GM12891 (cell line): Measurements from ENCODE around the gene CARNS1.

Experiments
- POLR2A ChIP-seq: IDR thresholded peaks from 2 replicates; pipeline ENCODE4 v1.6.1; 2011; ENCODE audit warnings: low read depth, low read length, control low read depth
- POLR2AphosphoS5 ChIP-seq: IDR thresholded peaks from 2 replicates; pipeline ENCODE4 v1.6.1; 2011; ENCODE audit warnings: low read depth, low read length, control low read depth
- POU2F2 ChIP-seq: IDR thresholded peaks from 2 replicates; pipeline ENCODE4 v1.6.1; 2011; ENCODE audit warnings: low read depth, mild to moderate bottlenecking, control low read depth, low read length, moderate library complexity
- SPI1 ChIP-seq: IDR thresholded peaks from 2 replicates; pipeline ENCODE4 v1.6.1; 2011; ENCODE audit warnings: low read depth, low read length, control low read depth
- TAF1 ChIP-seq: IDR thresholded peaks from 2 replicates; pipeline ENCODE4 v1.6.1; 2011; ENCODE audit warnings: low read depth, low read length, control low read depth

- TF ChIP-seq POLR2A (no peak), POLR2AphosphoS5 (no peak), TAF1 (no peak), POU2F2 (no peak), SPI1 (no peak)
Observed at GRCh38 chr11:67421430-67422031, 6.1 kb downstream of the CARNS1 start.
